ENCODE results near the gene PRSS27. TPM values are rescaled to one million over a fixed set of nuclear protein-coding genes. Genes with fewer than 3 reads are reported as not detected.

The PRSS27 gene
- total RNA-seq, 2 experiments from 2014 or later = 1.2 to 1.4 TPM

GRCh38 chr16:2739625-2740430 lies 19.8 kb upstream of the PRSS27 start:
- no peak for ATAC-seq
- Mint-ChIP-seq H3K9me3 (no peaks in the 10 kb centered on the region), H3K27me3 (no peaks in the 10 kb centered on the region), H3K4me3 (no peak overlapping the region), H3K36me3 (ENCODE audit: low read depth) (no peaks in the 10 kb centered on the region), H3K27ac (no peak overlapping the region), H3K4me1 (ENCODE audit: low read depth) (no peaks in the 10 kb centered on the region)
- intact Hi-C loops (cut with micrococcal nuclease) = no loop called here
- ChIA-PET POLR2A (interaction anchor here (1.0 to 1.3 kb wide), 2 partner anchors 11 to 12 kb away, joined by 3 read pairs; no protein-coding TSS in a partner anchor), CTCF (no interaction called here)
- no peak for TF ChIP-seq CTCF (IDR thresholded peaks at IDR 0.05)
- no peak for DNase-seq

- Mint-ChIP-seq H3K9me3 (no peaks in the 10 kb centered on the region), H3K27me3 (no peaks in the 10 kb centered on the region), H3K4me1 (ENCODE audit: low read depth) (no peaks in the 10 kb centered on the region), H3K36me3 (ENCODE audit: low read depth) (no peaks in the 10 kb centered on the region), H3K4me3 (no peak overlapping the region), H3K27ac (no peak overlapping the region)
- ATAC-seq (no peak), DNase-seq (no peak)
- ChIA-PET CTCF (no interaction called here), POLR2A (interaction anchor here (0.9 kb wide), 1 partner anchor 15 kb away, joined by 4 read pairs; no protein-coding TSS in a partner anchor)
- TF ChIP-seq CTCF (IDR thresholded peaks at IDR 0.05) = no peak
- intact Hi-C loops (cut with micrococcal nuclease) = no loop called here
Observed at GRCh38 chr16:2738615-2739014, 18.6 kb upstream of the PRSS27 start.

- Mint-ChIP-seq H3K4me1 (ENCODE audit: low read depth) (no peaks in the 10 kb centered on the region), H3K9me3 (no peaks in the 10 kb centered on the region), H3K36me3 (ENCODE audit: low read depth) (no peaks in the 10 kb centered on the region), H3K27me3 (no peaks in the 10 kb centered on the region), H3K4me3 (no peak overlapping the region), H3K27ac (no peak overlapping the region)
- intact Hi-C loops (cut with micrococcal nuclease) = no loop called here
- POLR2A ChIA-PET = interaction anchor here (0.9 kb wide), 1 partner anchor 16 kb away, joined by 4 read pairs; no protein-coding TSS in a partner anchor
- TF ChIP-seq CTCF (IDR thresholded peaks at IDR 0.05) = no peak
- ATAC-seq (no peak), DNase-seq (no peak)
- CTCF ChIA-PET = no interaction called here
Observed at GRCh38 chr16:2737895-2738418, 17.9 kb upstream of the PRSS27 start.

GRCh38 chr16:2737238-2737605 lies 17.2 kb upstream of the PRSS27 start:
- ATAC-seq (no peak), DNase-seq (no peak)
- ChIA-PET POLR2A (no interaction called here), CTCF (no interaction called here)
- no peaks in the 10 kb centered on the region for H3K36me3 Mint-ChIP-seq (ENCODE audit: low read depth)
- no peak for TF ChIP-seq CTCF (IDR thresholded peaks at IDR 0.05)
- H3K27ac Mint-ChIP-seq = no peak overlapping the region
- H3K4me3 Mint-ChIP-seq = no peak overlapping the region
- H3K9me3 Mint-ChIP-seq = no peaks in the 10 kb centered on the region
- H3K4me1 Mint-ChIP-seq (ENCODE audit: low read depth) = no peaks in the 10 kb centered on the region
- no peaks in the 10 kb centered on the region for H3K27me3 Mint-ChIP-seq
- intact Hi-C loops (cut with micrococcal nuclease) = no loop called here

- no peak for ATAC-seq
- CTCF ChIA-PET = no interaction called here
- intact Hi-C loops (cut with micrococcal nuclease) = no loop called here
- TF ChIP-seq CTCF (IDR thresholded peaks at IDR 0.05) = no peak
- POLR2A ChIA-PET = no interaction called here
- Mint-ChIP-seq H3K27ac (no peak overlapping the region), H3K36me3 (ENCODE audit: low read depth) (no peaks in the 10 kb centered on the region), H3K9me3 (no peaks in the 10 kb centered on the region), H3K27me3 (no peaks in the 10 kb centered on the region), H3K4me3 (no peak overlapping the region), H3K4me1 (ENCODE audit: low read depth) (no peaks in the 10 kb centered on the region)
- DNase-seq = no peak
Observed at GRCh38 chr16:2736476-2737237, 16.6 kb upstream of the PRSS27 start.
